GM12892 (cell line): ENCODE data around the gene TTC9B.

ENCODE experiments used
- POLR2A ChIP-seq: IDR thresholded peaks from 2 replicates; pipeline ENCODE4 v1.6.1; 2011; ENCODE audit warnings: low read depth, low read length, control low read depth
- POLR2AphosphoS5 ChIP-seq: IDR thresholded peaks from 2 replicates; pipeline ENCODE4 v1.6.1; 2011; ENCODE audit warnings: low read depth, low read length, control low read depth

GRCh38 chr19:40210889-40211288, 7.3 kb downstream of the TTC9B start:
- TF ChIP-seq POLR2A = no peak
- TF ChIP-seq POLR2AphosphoS5 = no peak
